DND-41 (cell line): ENCODE measurements around the gene RBBP5.

ENCODE experiments used
- ATAC-seq: fragments of 200-7000 bp; cut with Tn5 transposase; 3 replicates; pipeline ENCODE4 v1.9.1; 2021; ENCODE audit warnings: low read depth; ENCODE audit not compliant: insufficient read depth
- DNase-seq: peaks from one replicate; pipeline ENCODE4 v3.0.0-alpha.2; 2020
- H2AFZ ChIP-seq: 2 replicates; pipeline ENCODE4 v1.6.0; 2012; ENCODE audit warnings: low read depth, low read length
- H3K27ac ChIP-seq: 2 replicates; pipeline ENCODE4 v1.5.1; 2012; ENCODE audit warnings: low read length, inconsistent platforms
- H3K27me3 ChIP-seq: fragments of 200-600 bp; sonication (generic); 2 replicates; pipeline ENCODE4 v1.6.0; 2012; ENCODE audit warnings: low read length, mild to moderate bottlenecking, inconsistent platforms; ENCODE audit not compliant: insufficient read depth, poor library complexity
- H3K36me3 ChIP-seq: 2 replicates; pipeline ENCODE4 v1.5.1; 2012; ENCODE audit warnings: low read length, inconsistent platforms; ENCODE audit not compliant: insufficient read depth
- H3K4me1 ChIP-seq: 2 replicates; pipeline ENCODE4 v1.5.1; 2012; ENCODE audit warnings: mild to moderate bottlenecking, low read length; ENCODE audit not compliant: insufficient read depth
- H3K4me2 ChIP-seq: 2 replicates; pipeline ENCODE4 v1.6.0; 2012; ENCODE audit warnings: mild to moderate bottlenecking, moderate library complexity, low read length, inconsistent platforms; ENCODE audit not compliant: insufficient read depth
- H3K4me3 ChIP-seq, 2 experiments: fragments of 200-600 bp in 1 of 2; shearing (Covaris generic) in 1 of 2; 2 replicates each; pipeline ENCODE4 v1.5.1; 2012 to 2016; ENCODE audit warnings: inconsistent platforms in 2 of 2, low read length in 2 of 2, mild to moderate bottlenecking in 2 of 2, low read depth in 1 of 2, moderate library complexity in 1 of 2
- H3K79me2 ChIP-seq: 2 replicates; pipeline ENCODE4 v1.6.0; 2012; ENCODE audit warnings: low read length, inconsistent platforms; ENCODE audit not compliant: insufficient read depth
- H3K9ac ChIP-seq: 2 replicates; pipeline ENCODE4 v1.6.0; 2012; ENCODE audit warnings: low read depth, mild to moderate bottlenecking, inconsistent platforms, low read length, moderate library complexity
- H3K9me3 ChIP-seq: 2 replicates; pipeline ENCODE4 v1.5.1; 2012; ENCODE audit warnings: low read length, moderate library complexity, mild to moderate bottlenecking, inconsistent platforms; ENCODE audit not compliant: insufficient read depth, severe bottlenecking
- H4K20me1 ChIP-seq: 2 replicates; pipeline ENCODE4 v1.6.0; 2012; ENCODE audit warnings: low read length; ENCODE audit not compliant: insufficient read depth
- CTCF ChIP-seq: IDR thresholded peaks from 2 replicates; pipeline ENCODE4 v1.5.1; 2012; ENCODE audit warnings: borderline replicate concordance, low read length, moderate library complexity, mild to moderate bottlenecking; ENCODE audit not compliant: poor library complexity, severe bottlenecking; ENCODE audit errors: extremely low read depth
- EZH2 ChIP-seq: IDR thresholded peaks from 3 replicates; pipeline ENCODE4 v1.6.1; 2012; ENCODE audit warnings: borderline replicate concordance, low read depth, mild to moderate bottlenecking, moderate library complexity, low read length, inconsistent platforms; ENCODE audit not compliant: severe bottlenecking

RBBP5 gene

GRCh38 chr1:205042911-205043806, 78.6 kb downstream of the RBBP5 start, which contains the start of gene CNTN2:
Gene CNTN2, plus strand, starts transcription at chr1:205043212. Its CDS starts 9,974 bp downstream, at chr1:205053186.
- H3K9ac ChIP-seq = no peak within 1 kb of the TSS
- peaks cover 23% of the 10 kb centered on the region for H3K27me3 ChIP-seq
- TF ChIP-seq CTCF (no peak), EZH2 (no peak)
- H3K4me1 ChIP-seq = no peaks in the 10 kb centered on the region
- H3K4me3 ChIP-seq = no peak within 1 kb of the TSS
- H3K36me3 ChIP-seq = no peaks in the 10 kb centered on the region
- no peak within 1 kb of the TSS for H3K4me2 ChIP-seq
- no peaks in the 10 kb centered on the region for H3K79me2 ChIP-seq
- H2AFZ ChIP-seq = no peak within 1 kb of the TSS
- DNase-seq (no peak), ATAC-seq (no peak)
- peaks cover 5% of the 10 kb centered on the region; the same call in 1 of the 2 replicates for H4K20me1 ChIP-seq
- H3K27ac ChIP-seq = no peak within 1 kb of the TSS
- H3K9me3 ChIP-seq = no peaks in the 10 kb centered on the region

- no peaks in the 10 kb centered on the region for H3K36me3 ChIP-seq
- no peak overlapping the region for H3K27ac ChIP-seq
- no peaks in the 10 kb centered on the region for H3K79me2 ChIP-seq
- no peak overlapping the region for H3K4me2 ChIP-seq
- H3K27me3 ChIP-seq = peaks cover 15% of the 10 kb centered on the region
- no peak for TF ChIP-seq EZH2
- no peak for TF ChIP-seq CTCF
- ATAC-seq (no peak), DNase-seq (no peak)
- H2AFZ ChIP-seq = no peak overlapping the region
- H4K20me1 ChIP-seq = peaks cover 5% of the 10 kb centered on the region; the same call in 1 of the 2 replicates
- H3K9ac ChIP-seq = no peak overlapping the region
- H3K4me1 ChIP-seq = no peaks in the 10 kb centered on the region
- H3K9me3 ChIP-seq = no peaks in the 10 kb centered on the region
- H3K4me3 ChIP-seq = no peak overlapping the region
Observed at GRCh38 chr1:205041998-205042910, 79.5 kb downstream of the RBBP5 start.

GRCh38 chr1:205041001-205041715, 80.6 kb downstream of the RBBP5 start:
- Histone ChIP-seq H4K20me1 (peaks cover 5% of the 10 kb centered on the region; the same call in 1 of the 2 replicates), H3K4me1 (no peaks in the 10 kb centered on the region), H3K4me2 (no peak overlapping the region), H3K9ac (no peak overlapping the region), H2AFZ (no peak overlapping the region), H3K36me3 (no peaks in the 10 kb centered on the region), H3K9me3 (no peaks in the 10 kb centered on the region), H3K27me3 (peaks cover 13% of the 10 kb centered on the region), H3K4me3 (no peak overlapping the region), H3K79me2 (no peaks in the 10 kb centered on the region), H3K27ac (no peak overlapping the region)
- TF ChIP-seq EZH2 (no peak), CTCF (no peak)
- DNase-seq (no peak), ATAC-seq (no peak)
